Measurements from ENCODE around the gene ZNRD2. TPM values are rescaled to one million over a fixed set of nuclear protein-coding genes. Genes with fewer than 3 reads are reported as not detected.

The ZNRD2 gene
- polyA plus RNA-seq, 3 donors = 48.5 to 65.1 (median 56.2) TPM

GRCh38 chr11:65616575-65617001 lies 46.3 kb downstream of the ZNRD2 start:
- Histone ChIP-seq H3K9ac (ENCODE audit: insufficient read depth, low read length, poor library complexity, severe bottlenecking) (peak overlapping the region; percentile 92), H3K9me3 (replicated peaks in 1 of 2; ENCODE audit: control insufficient read depth in 1 of 2, insufficient read depth in 1 of 2, low read length in 2 of 2) (no peaks in the 10 kb centered on the region), H4K20me1 (ENCODE audit: insufficient read depth, low read length) (peaks cover 82% of the 10 kb centered on the region), H3K4me2 (replicated peaks; ENCODE audit: extremely low read depth, low read length, poor library complexity, severe bottlenecking) (peak overlapping the region; percentile 92), H3K27ac (ENCODE audit: low read depth in 1 of 2, low read length in 2 of 2) (peak overlapping the region in 1 of 2 donors; percentile 96), H3K27me3 (ENCODE audit: control insufficient read depth in 2 of 2, insufficient read depth in 2 of 2, low read length in 2 of 2) (no peaks in the 10 kb centered on the region), H3K4me1 (ENCODE audit: control insufficient read depth in 1 of 2, insufficient read depth in 2 of 2, low read length in 2 of 2) (peaks cover 30 to 42% of the 10 kb centered on the region in 2 donors), H3K79me2 (ENCODE audit: insufficient read depth, low read length) (peaks cover 84% of the 10 kb centered on the region), H2AFZ (ENCODE audit: insufficient read depth, low read depth, low read length, poor library complexity, severe bottlenecking) (no peak overlapping the region), H3K36me3 (replicated peaks in 1 of 2; ENCODE audit: control insufficient read depth in 1 of 2, insufficient read depth in 2 of 2, low read length in 2 of 2) (peaks cover 50 to 53% of the 10 kb centered on the region in 2 donors), H3K4me3 (replicated peaks in 1 of 3; ENCODE audit: low read depth in 2 of 3, low read length in 3 of 3) (peak overlapping the region; percentile 76 to 96 (median 79))
- Mint-ChIP-seq H3K27me3 (ENCODE audit: low read depth in 3 of 3) (no peaks in the 10 kb centered on the region), H3K27ac (peak overlapping the region; percentile 60 to 95 (median 90)), H3K4me1 (peaks cover 31% of the 10 kb centered on the region), H3K4me3 (peak overlapping the region; percentile 82 to 93), H3K36me3 (peaks cover 38 to 66% of the 10 kb centered on the region in 2 donors), H3K9me3 (peaks cover 0 to 1% (median 0%) of the 10 kb centered on the region in 7 donors)
- no peak for TF ChIP-seq CTCF (IDR thresholded peaks at IDR 0.05)
- WGBS (ENCODE audit: insufficient coverage) = 95% methylated on average over 7 of the region's 10 CpGs
- intact Hi-C loops (cut with micrococcal nuclease) = loop anchor here (5.0 to 10.0 kb wide), 2 partner anchors 36 to 72 kb away; no protein-coding TSS in a partner anchor
- DNase-seq = no peak

GRCh38 chr11:65617136-65617850 lies 47.0 kb downstream of the ZNRD2 start:
- TF ChIP-seq CTCF (IDR thresholded peaks at IDR 0.05) = no peak
- H3K4me3 Mint-ChIP-seq = peak overlapping the region in 1 of 2 donors; percentile 48
- Histone ChIP-seq H3K4me1 (ENCODE audit: control insufficient read depth in 1 of 2, insufficient read depth in 2 of 2, low read length in 2 of 2) (peaks cover 22 to 35% of the 10 kb centered on the region in 2 donors), H3K79me2 (ENCODE audit: insufficient read depth, low read length) (peaks cover 78% of the 10 kb centered on the region), H3K27me3 (ENCODE audit: control insufficient read depth in 2 of 2, insufficient read depth in 2 of 2, low read length in 2 of 2) (no peaks in the 10 kb centered on the region), H2AFZ (ENCODE audit: insufficient read depth, low read depth, low read length, poor library complexity, severe bottlenecking) (no peak overlapping the region), H3K4me3 (replicated peaks in 1 of 3; ENCODE audit: low read depth in 2 of 3, low read length in 3 of 3) (peak overlapping the region in 1 of 3 experiments; percentile 96), H3K36me3 (replicated peaks in 1 of 2; ENCODE audit: control insufficient read depth in 1 of 2, insufficient read depth in 2 of 2, low read length in 2 of 2) (peaks cover 57 to 58% of the 10 kb centered on the region in 2 donors), H3K9ac (ENCODE audit: insufficient read depth, low read length, poor library complexity, severe bottlenecking) (peak overlapping the region; percentile 92), H3K4me2 (replicated peaks; ENCODE audit: extremely low read depth, low read length, poor library complexity, severe bottlenecking) (peak overlapping the region; percentile 92), H4K20me1 (ENCODE audit: insufficient read depth, low read length) (peaks cover 82% of the 10 kb centered on the region), H3K27ac (ENCODE audit: low read depth in 1 of 2, low read length in 2 of 2) (peak overlapping the region in 1 of 2 donors; percentile 96), H3K9me3 (replicated peaks in 1 of 2; ENCODE audit: control insufficient read depth in 1 of 2, insufficient read depth in 1 of 2, low read length in 2 of 2) (no peaks in the 10 kb centered on the region)
- peak overlapping the region in 5 of 7 donors; percentile 13 to 95 (median 89) for H3K27ac Mint-ChIP-seq
- peaks cover 0 to 1% (median 0%) of the 10 kb centered on the region in 7 donors for H3K9me3 Mint-ChIP-seq
- no peaks in the 10 kb centered on the region for H3K27me3 Mint-ChIP-seq (ENCODE audit: low read depth in 3 of 3)
- intact Hi-C loops (cut with micrococcal nuclease) = loop anchor here (5.0 to 10.0 kb wide), 2 partner anchors 35 to 72 kb away; no protein-coding TSS in a partner anchor
- peaks cover 39 to 70% of the 10 kb centered on the region in 2 donors for H3K36me3 Mint-ChIP-seq
- no peak for DNase-seq
- 96% methylated on average over 16 of the region's 17 CpGs for WGBS (ENCODE audit: insufficient coverage)
- H3K4me1 Mint-ChIP-seq = peaks cover 24% of the 10 kb centered on the region
